GM08714 (cell line): ENCODE results near the gene RHBDD2.
"Not testable (repeated sequence)": the region's sequence is repeated elsewhere in the genome, so short reads cannot be mapped to it uniquely, and the experiment has no call there.

Experiments used
- H3K4me3 ChIP-seq: fragments of 200-500 bp; sonication (Bioruptor generic); 2 replicates; pipeline ENCODE4 v1.5.1; 2014; ENCODE audit warnings: mild to moderate bottlenecking, low read length, inconsistent platforms
- ZNF274 ChIP-seq: IDR thresholded peaks from 2 replicates; pipeline ENCODE4 v1.6.1; 2012; ENCODE audit warnings: mild to moderate bottlenecking, low read depth, low read length

The RHBDD2 gene

DNA sequence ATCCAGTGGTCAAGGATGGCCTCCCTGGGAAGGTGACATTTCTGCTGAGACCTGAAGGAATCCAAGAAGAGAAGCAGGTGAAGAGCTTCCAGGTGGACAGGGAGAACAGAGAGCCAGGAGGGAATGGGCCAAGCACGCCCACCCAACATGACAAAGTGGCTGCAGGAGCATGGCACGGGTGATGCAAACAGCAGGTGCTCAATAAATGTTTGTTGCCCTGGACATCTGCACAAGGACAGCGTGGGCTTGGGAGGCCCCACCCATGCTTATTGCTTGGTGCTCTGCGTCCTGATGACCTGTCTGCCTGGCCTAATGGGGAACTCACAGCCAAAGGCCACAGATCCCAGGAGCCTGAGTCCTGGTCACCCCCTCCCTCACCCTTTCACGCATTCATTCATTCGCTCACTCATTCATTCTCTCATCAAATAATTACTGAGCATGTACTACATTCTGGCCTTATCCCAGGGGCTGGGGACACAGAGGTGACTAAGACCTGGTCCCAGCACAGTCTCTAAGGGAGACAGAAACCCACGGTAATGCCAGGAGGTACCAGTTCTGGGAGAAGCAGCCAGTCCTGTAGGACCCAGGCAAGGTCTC, 13.1 kb downstream of the RHBDD2 start:
- H3K4me3 ChIP-seq, result no peak overlapping the region
- no peak for TF ChIP-seq ZNF274

DNA sequence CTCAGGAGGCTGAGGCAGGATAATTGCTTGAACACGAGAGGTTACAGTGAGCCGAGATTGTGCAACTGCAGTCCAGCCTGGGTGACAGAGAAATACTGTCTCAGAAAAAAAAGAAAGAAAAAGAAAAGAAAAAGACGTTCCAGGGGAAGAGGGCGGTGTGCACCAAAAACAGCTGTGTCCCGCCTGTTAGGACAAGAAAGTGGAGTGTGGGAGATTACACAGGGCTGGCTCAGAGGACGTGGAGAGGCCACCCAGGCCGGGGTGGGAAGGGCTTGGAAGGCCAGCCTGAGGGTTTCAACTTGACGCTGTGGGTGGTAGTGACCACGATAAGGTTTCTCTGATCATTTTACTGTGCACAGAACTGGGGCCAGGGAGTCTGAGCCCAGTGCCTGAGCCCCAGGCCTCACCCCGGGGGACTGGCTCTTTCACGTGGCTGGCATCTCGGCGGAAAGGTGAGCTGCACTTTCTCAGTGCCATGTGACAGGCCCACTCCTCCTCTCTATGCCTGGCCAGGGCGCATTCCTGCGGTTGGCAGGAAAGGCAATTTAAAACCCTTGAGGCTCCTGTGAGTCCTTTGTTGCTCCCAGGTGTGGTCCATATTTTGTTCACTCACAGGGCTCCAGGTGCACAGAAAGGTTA, 13.9 kb downstream of the RHBDD2 start:
- no peak for TF ChIP-seq ZNF274
- no peak overlapping the region for H3K4me3 ChIP-seq

DNA sequence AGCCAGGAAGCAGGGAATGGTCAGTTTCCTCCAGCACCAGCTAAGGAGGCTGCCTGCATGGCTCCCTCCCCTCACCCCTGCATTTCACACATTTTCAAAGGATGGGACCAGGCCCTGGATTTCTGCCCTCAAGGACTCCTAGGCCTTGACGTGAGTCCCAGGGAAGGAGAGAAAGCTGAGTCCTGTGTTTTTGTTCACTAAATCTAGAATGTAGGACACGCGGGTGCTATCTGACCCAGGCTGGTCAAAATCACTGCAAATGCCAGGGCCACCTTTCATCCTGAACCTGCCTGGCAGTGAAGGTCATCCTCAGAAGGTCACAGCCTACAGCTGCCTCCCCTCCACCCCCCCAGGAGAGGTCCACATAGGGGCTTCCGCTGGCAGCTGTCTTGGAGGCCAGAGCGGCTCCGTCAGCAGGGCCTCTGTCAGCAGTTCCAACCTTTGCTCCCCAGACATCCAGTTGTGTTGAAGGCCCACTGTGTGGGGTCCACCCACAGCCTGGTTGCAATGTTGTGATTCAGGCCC, 18.0 kb downstream of the RHBDD2 start:
- H3K4me3 ChIP-seq, result no peak overlapping the region
- TF ChIP-seq ZNF274, result no peak

DNA sequence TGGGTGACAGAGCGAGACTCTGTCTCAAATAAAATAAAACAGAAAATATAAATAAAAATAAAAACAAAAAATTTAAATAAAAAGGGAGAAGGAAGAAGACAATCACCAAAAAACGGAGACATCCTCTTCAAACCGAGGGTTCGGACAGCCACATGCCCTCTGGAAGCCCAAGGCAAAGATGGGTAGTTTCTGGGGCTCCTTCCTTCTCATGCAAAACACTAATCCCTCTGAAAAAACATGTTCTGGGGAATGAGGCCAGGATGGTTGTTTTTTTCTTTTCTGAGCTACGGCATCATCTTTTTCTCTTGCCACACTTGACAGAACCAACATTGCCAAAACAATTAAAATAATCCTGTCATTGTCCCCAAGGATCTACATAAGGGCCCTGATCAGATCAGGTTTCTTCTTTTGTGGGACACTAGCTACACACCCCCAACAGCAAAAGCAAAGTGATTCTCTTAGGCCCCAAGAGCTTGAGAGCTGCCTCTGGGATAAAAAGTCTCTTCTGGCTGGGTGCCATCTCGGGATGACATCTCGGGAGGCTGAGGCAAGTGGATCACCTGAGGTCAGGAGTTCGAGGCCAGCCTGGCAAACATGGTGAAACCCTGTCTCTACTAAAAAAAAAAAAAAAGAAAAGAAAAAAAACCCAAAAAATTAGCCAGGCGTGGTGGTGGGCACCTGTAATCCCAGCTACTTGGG, 21.9 kb downstream of the RHBDD2 start:
- no peak overlapping the region for H3K4me3 ChIP-seq
- TF ChIP-seq ZNF274, result no peak

DNA sequence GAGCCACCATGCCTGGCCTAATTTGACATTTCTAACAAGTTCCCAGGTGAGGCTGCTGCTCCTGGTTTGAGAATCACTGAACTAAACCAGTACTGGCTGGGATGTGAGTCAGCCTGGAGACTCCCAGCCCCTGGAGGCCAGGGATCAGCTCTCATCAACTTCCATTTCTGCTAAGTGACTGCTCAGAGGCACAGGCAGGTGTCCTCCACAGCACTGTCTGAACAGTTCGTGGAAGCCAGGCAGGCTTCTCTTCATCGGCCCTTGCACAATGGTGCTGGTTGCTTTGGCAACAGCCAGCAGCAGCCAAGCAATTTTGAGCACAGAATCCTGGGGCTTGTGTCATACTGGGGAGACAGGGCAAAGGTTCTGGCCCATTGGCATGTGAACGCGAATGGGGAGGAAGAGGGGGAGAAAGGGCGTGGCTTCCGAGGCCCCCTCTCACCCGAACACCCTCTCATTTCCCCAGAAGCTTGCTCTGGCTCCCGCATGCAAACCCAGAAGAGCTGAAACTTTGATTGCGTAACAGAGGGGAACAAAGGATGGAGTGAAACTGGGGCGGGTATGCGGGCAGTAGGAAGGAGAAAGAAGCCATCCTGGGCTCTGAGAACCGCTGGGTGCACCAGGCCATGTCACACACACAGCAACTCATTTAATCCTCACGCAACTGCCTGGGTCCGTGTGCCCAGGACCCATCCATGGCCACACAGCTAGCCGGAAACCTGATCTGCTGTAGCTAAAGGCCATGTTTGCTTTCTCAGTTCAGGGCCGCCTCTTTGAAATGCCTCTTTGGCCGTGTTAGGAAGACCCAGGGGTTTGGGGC, 27.2 kb downstream of the RHBDD2 start:
- no peak overlapping the region for H3K4me3 ChIP-seq
- no peak for TF ChIP-seq ZNF274

DNA sequence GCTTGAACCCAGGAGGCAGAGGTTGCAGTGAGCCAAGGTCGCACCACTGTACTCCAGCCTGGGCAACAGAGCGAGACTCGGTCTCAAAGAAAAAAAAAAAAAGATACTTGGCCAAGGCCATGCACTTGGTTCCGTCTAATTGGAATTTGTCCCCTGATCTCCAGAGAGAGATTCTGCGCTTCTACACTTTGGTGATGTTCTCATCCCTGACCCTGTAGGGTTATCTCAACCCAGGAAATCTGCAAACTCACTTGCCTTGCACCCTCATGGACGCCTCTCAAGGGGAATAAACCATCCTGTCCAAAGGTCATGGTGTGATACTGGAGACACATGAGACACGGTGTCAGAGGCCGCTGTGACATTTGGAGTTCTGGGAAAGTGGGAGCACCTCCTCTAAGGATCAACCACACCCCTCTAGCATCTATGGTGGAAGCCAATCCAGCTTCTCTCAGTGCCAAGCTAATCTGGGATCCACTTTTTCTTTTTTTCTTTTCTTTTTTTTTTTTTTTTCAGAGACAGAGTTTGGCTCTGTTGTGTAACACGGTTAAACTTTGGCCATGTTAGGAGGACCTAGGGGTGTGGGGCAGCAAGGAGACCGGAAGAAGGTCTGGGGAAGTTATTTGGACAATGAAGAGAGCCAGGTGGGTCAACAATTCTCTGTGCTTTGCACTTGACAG, 28.3 kb downstream of the RHBDD2 start:
- TF ChIP-seq ZNF274, result no peak
- H3K4me3 ChIP-seq, result no peak overlapping the region

DNA sequence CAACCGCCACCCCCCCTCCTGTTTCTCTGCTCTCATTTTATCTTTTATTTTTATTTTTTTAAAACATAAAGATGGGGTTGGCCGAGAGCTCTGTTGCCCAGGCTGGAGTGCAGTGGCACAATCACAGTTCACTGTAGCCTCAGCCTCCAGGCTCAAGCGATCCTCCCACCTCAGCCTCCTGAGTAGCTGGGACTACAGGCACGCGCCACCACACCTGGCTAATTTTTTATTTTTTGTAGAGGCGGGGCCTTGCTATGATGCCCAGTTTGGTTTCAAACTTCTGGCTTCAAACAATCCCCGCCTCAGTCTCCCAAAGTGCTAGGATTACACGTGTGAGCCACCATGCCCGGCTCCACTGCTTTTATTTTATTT, 28.8 kb downstream of the RHBDD2 start:
- H3K4me3 ChIP-seq, result not testable (repeated sequence)

DNA sequence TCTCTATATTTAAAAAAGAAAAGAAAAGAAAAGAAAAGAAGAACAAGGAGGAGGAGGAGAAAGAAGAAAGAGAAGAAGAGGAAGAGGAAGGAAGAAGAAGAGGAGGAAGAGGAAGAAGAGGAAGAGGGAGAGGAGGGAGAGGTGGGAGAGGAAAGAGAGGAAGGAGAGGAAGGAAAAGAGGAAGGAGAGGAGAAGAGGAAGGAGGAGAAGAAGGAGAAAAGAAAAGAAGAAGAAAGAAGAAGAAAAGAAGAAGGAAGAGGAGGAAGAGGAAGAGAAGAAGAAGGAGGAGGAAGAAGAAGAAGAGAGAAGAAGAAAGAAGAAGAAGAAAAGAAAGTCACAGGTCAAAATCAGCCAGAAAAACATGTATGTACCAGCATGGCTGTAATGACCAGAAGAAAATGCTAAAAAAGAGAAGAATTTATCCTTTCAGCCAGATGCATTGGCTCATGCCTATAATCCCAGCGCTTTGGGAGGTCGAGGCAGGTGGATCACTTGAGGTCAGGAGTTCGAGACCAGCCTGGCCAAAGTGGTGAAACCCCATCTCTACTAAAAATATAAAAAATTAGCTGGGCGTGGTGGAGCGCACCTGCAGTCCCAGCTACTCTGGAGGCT, 30.8 kb downstream of the RHBDD2 start:
- H3K4me3 ChIP-seq, result no peak overlapping the region
- no peak for TF ChIP-seq ZNF274

DNA sequence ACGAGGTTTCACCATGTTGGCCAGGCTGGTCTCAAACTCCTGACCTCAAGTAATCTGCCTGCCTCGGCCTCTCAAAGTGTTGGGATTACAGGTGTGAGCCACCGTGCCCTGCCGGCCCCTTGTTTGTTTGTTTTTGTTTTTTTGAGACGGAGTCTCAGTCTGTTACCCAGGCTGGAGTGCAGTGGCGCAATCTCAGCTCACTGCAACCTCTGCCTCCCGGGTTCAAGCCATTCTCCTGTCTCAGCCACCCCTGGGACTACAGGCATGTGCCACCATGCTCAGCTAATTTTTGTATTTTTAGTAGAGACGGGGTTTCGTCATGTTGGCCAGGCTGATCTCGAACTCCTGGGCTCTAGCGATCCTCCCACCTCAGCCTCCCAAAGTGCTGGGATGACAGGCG, 32.4 kb downstream of the RHBDD2 start:
- H3K4me3 ChIP-seq, result not testable (repeated sequence)

DNA sequence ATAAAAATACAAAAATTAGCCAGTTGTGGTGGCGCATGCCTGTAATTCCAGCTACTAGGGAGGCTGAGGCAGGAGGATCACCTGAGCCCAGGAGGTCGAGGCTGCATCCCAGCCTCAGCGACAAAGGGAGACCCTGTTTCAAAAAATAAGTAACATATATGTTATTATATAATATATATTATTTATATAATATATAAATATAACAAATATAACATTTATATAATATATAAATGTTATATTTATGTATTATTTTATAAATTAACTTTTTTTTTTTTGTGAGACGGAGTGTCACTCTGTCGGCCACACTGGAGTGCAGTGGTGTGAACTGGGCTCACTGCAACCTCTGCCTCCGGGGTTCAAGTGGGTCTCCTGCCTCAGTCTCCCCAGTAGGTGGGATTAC, 34.6 kb downstream of the RHBDD2 start:
- H3K4me3 ChIP-seq, result no peak overlapping the region
- no peak for TF ChIP-seq ZNF274

DNA sequence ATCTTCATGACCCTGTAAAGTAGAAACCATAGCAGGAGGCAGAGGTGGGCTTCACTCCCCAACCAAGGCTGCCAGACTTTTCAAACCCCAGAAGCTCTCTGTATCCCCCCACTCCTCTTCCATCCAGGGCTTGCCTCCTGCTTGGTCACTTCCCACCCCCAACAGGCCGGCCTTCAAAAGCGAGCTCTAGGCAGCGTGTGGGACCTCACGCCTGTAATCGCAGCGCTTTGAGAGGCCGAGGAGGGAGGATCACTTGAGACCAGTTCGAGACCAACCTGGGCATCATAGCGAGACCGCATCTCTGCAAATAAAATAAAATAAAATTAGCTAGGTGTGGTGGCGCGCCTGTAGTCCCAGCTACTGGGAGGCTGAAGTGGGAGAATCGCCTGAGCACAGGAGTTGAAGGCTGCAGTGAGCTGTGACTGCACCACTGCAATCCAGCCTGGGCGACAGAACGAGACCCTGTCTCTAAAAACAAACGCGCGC, 35.4 kb downstream of the RHBDD2 start:
- TF ChIP-seq ZNF274, result no peak
- H3K4me3 ChIP-seq, result peak overlapping the region; percentile 63; the same call in 1 of the 2 replicates

DNA sequence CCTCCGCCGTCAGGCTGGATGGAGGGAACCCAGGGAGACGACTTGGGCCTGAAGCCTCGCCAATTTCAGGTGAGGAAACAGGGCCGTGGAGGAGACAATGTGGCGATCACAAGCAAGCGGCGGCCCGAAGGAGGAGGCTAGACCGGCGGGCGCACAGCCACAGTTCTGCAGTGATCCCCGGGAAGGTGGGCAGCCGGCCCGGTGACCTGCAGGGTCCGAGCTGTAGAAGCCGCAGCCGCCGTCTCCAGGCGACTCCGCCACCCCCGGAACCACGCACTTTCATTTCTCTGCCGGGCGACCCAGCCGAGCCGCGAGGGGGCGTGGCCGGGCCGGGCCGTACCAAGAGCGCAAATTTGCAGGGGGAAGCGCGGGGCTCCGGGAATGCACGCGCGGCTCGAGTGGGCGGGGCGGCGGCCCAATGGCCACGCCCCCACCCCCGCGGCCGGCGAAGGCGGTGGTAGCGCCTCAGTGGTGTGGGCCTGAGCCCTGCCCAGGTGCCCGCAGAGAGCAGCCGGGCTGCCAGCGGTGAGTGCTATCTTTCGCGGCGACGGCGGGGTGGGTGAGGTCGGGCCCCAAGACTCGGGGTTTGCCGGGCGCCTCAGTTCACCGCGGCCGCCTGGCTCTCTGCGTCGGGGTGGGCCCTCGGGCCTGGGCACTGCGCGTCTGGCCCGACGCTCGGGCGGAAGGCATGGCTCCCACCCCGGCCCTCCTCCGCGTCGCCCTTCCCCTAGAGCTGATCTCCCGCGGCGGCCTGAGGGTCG, 36.0 kb downstream of the RHBDD2 start, which contains the start of gene POR:
Gene POR (plus strand): TSS at position 501 of the 761 bp plus-strand sequence. CDS start 38,847 bp downstream, outside the sequence.
- TF ChIP-seq ZNF274, result no peak
- H3K4me3 ChIP-seq, result peak within 1 kb of the TSS; percentile 78
